GM12891 (cell line): ENCODE measurements around the gene SLC34A1.
A peak's percentile ranks its signal among the peaks of the same experiment; 100 is the strongest.

ENCODE experiments used
- DNase-seq: peaks from one replicate; pipeline ENCODE4 v3.0.0; 2011; ENCODE audit warnings: low spot score; ENCODE audit not compliant: insufficient read length
- FAIRE-seq: peaks from 2 replicates; lab custom pipeline; 2011; peaks lifted over from hg19 to GRCh38; lab: Jason Lieb, UNC
- PAX5 ChIP-seq: IDR thresholded peaks from 2 replicates; pipeline ENCODE4 v1.6.1; 2011; ENCODE audit warnings: low read length, moderate library complexity, mild to moderate bottlenecking; ENCODE audit not compliant: insufficient read depth, severe bottlenecking
- POLR2A ChIP-seq: IDR thresholded peaks from 2 replicates; pipeline ENCODE4 v1.6.1; 2011; ENCODE audit warnings: low read depth, low read length, control low read depth
- POLR2AphosphoS5 ChIP-seq: IDR thresholded peaks from 2 replicates; pipeline ENCODE4 v1.6.1; 2011; ENCODE audit warnings: low read depth, low read length, control low read depth
- POU2F2 ChIP-seq: IDR thresholded peaks from 2 replicates; pipeline ENCODE4 v1.6.1; 2011; ENCODE audit warnings: low read depth, mild to moderate bottlenecking, control low read depth, low read length, moderate library complexity
- SPI1 ChIP-seq: IDR thresholded peaks from 2 replicates; pipeline ENCODE4 v1.6.1; 2011; ENCODE audit warnings: low read depth, low read length, control low read depth
- TAF1 ChIP-seq: IDR thresholded peaks from 2 replicates; pipeline ENCODE4 v1.6.1; 2011; ENCODE audit warnings: low read depth, low read length, control low read depth

SLC34A1 gene

DNA sequence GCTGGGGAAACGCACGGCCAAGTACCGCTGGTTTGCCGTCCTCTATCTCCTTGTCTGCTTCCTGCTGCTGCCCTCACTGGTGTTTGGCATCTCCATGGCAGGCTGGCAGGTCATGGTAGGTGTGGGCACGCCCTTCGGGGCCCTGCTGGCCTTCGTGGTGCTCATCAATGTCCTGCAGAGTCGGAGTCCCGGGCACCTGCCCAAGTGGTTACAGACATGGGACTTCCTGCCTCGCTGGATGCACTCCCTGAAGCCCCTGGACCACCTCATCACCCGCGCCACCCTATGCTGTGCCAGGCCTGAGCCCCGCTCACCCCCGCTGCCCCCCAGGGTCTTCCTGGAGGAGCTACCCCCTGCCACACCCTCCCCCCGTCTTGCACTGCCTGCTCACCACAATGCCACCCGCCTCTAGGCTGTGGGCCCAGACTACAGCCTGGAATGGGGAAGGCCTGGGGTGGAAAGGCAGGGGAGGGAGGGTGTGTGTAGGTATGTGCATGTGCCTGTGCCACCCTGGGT, 13.7 kb downstream of the SLC34A1 start:
- FAIRE-seq = no peak
- DNase-seq = no peak
- TF ChIP-seq PAX5 (no peak), SPI1 (no peak), POLR2AphosphoS5 (no peak), POLR2A (no peak), TAF1 (no peak), POU2F2 (no peak)

DNA sequence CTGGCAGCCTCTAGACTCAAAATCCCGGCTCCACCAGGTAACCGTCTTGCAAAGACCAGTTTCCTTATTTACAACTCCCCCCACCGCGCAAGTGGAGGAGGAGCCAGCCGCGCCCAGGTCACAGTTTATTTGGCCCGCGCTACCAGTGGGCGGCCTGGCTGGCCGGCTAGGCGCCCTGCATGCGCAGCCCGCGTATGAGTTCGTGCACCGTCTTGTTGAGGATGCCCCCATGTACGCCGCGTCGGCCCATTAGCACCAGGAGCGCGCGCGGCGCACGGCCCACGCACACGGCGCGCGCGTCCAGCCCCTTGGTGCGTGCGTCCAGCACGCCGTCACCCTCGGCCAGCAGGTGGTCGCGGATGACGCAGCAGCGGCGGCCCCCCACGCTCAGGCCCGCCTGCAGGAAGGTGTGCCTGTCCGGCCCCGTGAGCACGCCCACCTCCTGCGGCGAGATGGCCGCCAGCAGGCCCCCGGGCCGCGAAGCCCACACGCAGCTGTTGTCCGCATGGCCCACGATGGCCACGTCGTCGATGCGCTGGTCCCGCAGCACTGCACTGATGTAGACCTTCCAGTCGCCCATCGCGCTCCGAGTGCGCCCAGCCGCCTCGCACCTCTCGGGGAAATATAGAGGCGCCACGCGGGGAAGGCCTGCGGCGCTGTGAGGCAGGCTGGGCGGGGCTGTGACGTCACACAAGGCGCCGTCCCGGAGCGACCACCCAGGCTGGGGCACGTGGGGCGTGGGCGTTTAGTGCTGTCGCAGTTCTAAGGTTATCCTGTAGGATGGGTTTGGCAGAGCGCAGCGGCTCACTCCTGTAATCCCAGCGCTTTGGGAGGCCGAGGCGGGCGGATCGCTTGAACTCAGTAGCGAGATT, 16.0 kb downstream of the SLC34A1 start, which contains the start of gene PFN3:
Gene PFN3 (minus strand): TSS at position 665 of the 872 bp plus-strand sequence. CDS start 85 bp downstream, at position 580.
- DNase-seq (no peak), FAIRE-seq (no peak)
- TF ChIP-seq POLR2AphosphoS5 = no peak
- no peak for TF ChIP-seq SPI1
- no peak for TF ChIP-seq PAX5
- TF ChIP-seq TAF1 = no peak
- TF ChIP-seq POLR2A = no peak

GRCh38 chr5:177402271-177403043, 18.2 kb downstream of the SLC34A1 start:
- DNase-seq = peak; percentile 67
- peak; percentile 87 for FAIRE-seq
- TF ChIP-seq TAF1 (no peak), POU2F2 (no peak), POLR2AphosphoS5 (no peak), POLR2A (no peak), SPI1 (no peak), PAX5 (no peak)

DNA sequence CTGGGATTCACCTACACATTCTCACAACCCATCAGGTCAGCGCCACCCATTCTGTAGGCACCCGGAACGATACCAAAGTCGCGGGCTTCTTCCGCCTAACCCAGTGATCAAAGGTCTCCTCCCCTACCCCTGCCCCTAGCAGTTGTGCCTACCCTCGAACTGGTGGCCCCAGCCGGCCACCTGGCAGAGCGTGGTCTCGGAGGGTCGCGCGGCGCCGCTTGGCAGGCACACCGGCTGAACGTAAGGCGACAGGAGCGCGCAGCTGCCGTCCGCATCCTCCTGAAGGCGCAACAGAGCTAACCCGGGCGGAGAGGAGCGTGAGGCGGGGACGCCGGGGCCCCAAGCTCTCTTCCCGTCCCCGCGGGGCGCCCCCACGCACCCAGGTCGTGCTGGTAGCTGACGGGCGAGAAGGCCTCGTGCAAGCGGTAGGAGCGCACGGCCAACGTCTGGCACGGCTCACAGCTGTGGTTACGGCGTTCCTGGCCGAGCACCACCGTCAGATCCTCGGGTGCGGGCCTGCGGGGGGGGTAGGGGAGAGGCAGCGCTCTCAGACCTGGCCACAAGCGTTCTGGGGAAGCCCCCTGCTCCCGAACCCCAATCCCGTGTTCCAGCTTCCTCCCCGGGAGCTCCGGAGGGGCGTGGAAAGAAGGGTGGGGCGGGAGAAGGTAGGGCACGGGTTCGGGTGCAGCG, 19.0 kb downstream of the SLC34A1 start:
- TF ChIP-seq POLR2AphosphoS5 = no peak
- no peak for TF ChIP-seq PAX5
- no peak for TF ChIP-seq POU2F2
- no peak for TF ChIP-seq TAF1
- no peak for TF ChIP-seq POLR2A
- TF ChIP-seq SPI1 = no peak
- DNase-seq = peak; percentile 72
- no peak for FAIRE-seq

DNA sequence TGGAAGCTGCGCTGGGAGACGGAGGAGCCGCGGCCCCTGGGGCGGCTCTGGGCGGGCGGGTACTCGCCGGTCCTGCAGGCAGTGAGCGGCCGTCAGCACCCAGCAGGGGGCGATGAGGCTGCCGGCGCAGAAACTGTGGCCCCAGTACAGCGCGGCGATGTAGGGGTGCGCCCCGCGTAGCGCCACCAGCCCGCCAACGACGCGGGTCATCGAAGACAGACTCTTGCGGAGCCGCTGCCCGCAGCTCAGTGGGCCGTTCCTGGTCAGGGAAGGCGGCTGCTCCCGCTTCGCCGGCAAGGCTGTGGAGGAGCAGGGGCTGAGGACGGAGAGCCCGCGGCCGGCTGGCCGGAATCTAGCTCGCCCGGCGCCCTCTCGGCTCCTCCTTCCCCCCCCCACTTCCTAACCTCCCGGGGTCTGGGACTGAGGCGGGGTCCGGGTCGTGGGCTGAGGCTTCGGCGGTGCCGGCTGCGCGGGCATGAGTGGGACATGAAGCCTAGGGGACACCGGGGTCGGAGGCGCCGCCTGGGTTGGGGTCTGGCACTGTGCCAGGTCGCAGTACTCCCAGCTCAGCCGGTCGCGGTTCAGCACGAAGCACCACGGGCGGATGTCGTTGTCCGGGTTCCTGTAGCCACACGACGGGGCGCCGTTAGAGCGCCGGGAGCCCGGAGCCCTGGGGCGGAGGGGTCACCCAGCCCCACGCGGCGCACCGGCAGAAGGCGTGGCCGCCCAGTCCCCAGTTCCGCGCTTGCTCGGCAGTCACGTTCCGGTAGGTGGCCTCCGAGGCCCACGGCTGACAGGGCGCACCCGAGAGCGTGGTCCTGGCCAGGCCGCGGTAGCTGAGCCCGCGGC, 19.8 kb downstream of the SLC34A1 start:
- DNase-seq (peak; percentile 96), FAIRE-seq (peak; percentile 100)
- TF ChIP-seq SPI1 = peak; percentile 34; the same call in 1 of the 2 replicates
- no peak for TF ChIP-seq TAF1
- peak; percentile 12 for TF ChIP-seq PAX5
- 0 out of 2 replicates have a peak, but pooled peaks have one; percentile 37 for TF ChIP-seq POU2F2

GRCh38 chr5:177404641-177405179, 20.5 kb downstream of the SLC34A1 start:
- FAIRE-seq (peak; percentile 9), DNase-seq (no peak)
- TF ChIP-seq POLR2A (no peak), POLR2AphosphoS5 (no peak), POU2F2 (no peak), PAX5 (no peak), SPI1 (no peak), TAF1 (no peak)

- TF ChIP-seq POLR2A (no peak), POLR2AphosphoS5 (no peak), POU2F2 (no peak), SPI1 (no peak), TAF1 (0 out of 2 replicates have a peak, but pooled peaks have one; percentile 25), PAX5 (no peak)
- DNase-seq (no peak), FAIRE-seq (no peak)
Observed at GRCh38 chr5:177405312-177405711, 21.1 kb downstream of the SLC34A1 start.

DNA sequence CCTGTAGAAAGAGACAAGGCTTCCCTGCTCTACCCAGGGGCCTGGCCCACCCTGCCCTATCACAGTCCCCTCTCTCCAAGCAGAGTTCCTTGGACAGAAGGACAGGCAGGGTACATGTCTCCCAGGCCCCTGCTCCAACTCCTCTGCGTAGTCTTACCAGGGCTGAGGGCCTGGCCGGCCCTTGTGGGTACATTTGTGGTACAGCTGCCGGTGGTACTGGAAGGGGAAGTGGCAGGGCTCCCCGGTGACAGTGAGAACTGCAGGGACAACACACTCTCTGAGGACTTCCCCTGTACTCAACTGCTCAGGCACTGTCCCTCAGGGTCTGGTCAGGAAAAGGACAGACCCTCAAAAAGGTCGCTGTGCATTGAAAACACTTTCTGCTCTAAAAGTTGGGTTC, 21.6 kb downstream of the SLC34A1 start:
- FAIRE-seq (peak; percentile 56), DNase-seq (no peak)
- TF ChIP-seq POLR2AphosphoS5 (no peak), TAF1 (no peak), SPI1 (peak; percentile 63)
